Psoas muscle (tissue), 8 donors: ENCODE data around the gene CARD11. TPM values are rescaled to one million over a fixed set of nuclear protein-coding genes. Genes with fewer than 3 reads are reported as not detected.

Experiments
- ATAC-seq, 4 donors: fragments of 200-7000 bp; cut with Tn5 transposase; one replicate each; pipeline ENCODE4 v1.9.1; 2020; ENCODE audit warnings: moderate library complexity in 3 of 4, mild to moderate bottlenecking in 2 of 4
- DNase-seq, 2 donors: peaks; one replicate each; pipeline ENCODE4 v3.0.0-alpha.2; 2020
- H3K27ac ChIP-seq: fragments of 200-600 bp; one replicate; pipeline ENCODE4 v1.8.0; 2022
- H3K27me3 ChIP-seq, 3 donors: fragments of 200-600 bp in 1 of 3; one replicate each; pipeline versions ENCODE4 v1.6.1 to v1.8.0; 2013 to 2022; ENCODE audit warnings: low read length in 2 of 3, mild to moderate bottlenecking in 2 of 3, moderate library complexity in 1 of 3; ENCODE audit not compliant: insufficient read depth in 3 of 3
- H3K36me3 ChIP-seq, 2 donors: fragments of 200-600 bp in 1 of 2; one replicate each; pipeline versions ENCODE4 v1.6.1 to v1.8.0; 2013 to 2022; ENCODE audit warnings: low read depth in 1 of 2, mild to moderate bottlenecking in 1 of 2, moderate library complexity in 1 of 2; ENCODE audit not compliant: insufficient read depth in 1 of 2
- H3K4me1 ChIP-seq: fragments of 200-600 bp; one replicate; pipeline ENCODE4 v1.8.0; 2022
- H3K4me3 ChIP-seq: fragments of 200-600 bp; one replicate; pipeline ENCODE4 v1.8.0; 2022; ENCODE audit warnings: mild to moderate bottlenecking
- H3K9me3 ChIP-seq: fragments of 200-600 bp; one replicate; pipeline ENCODE4 v1.8.0; 2022
- CTCF ChIP-seq: fragments of 200-600 bp; IDR thresholded peaks from one replicate; pipeline ENCODE4 v1.8.0; 2022; ENCODE audit warnings: antibody characterized with exemption
- WGBS, 3 donors: extraction: QIAGEN DNeasy Blood & Tissue Kit; methylation state at CpG; one replicate each; pipeline versions ENCODE4 v1.1.6 to v1.1.7; 2013; 5-methylcytosine and 5-hydroxymethylcytosine counted together
- intact Hi-C, 2 donors: fragments of 100-400 bp; cut with DNase I; formaldehyde crosslinking; loops; one replicate each; pipeline versions ENCODE4 v1.11.0 to v1.14.2; 2022
- polyA plus RNA-seq, 3 donors: library from polyadenylated mRNA; stranded (reverse); fragments of 200-250 nt; gene quantifications; one replicate each; pipeline ENCODE4 v1.2.3, GENCODE V29; 2013
- total RNA-seq, 4 donors: library from RNA; stranded (reverse); fragmentation: NEBNext Ultra II Directional in 2 of 4; extraction: Animal tissue kit (Norgen Biotek cat#: 25700) in 2 of 4; gene quantifications; one replicate each; pipeline versions ENCODE4 v1.2.1 to v1.2.4, GENCODE V29; 2021 to 2023
- donor health status: healthy with polysubstance abuse.
- donor health status: DM: no; HTN: no; CAD: no; lungs with moderate emphysema.
- donor health status: Bipolar disorder and iron deficiency.
- donor health status: healthy.
- donor health status: DM: yes; HTN: yes; CAD: no.
- donor health status: DM: no; HTN: no; CAD: no.
- donor health status: DM: no; HTN: no; CAD: no.
- donor health status: DM: yes; HTN: yes; CAD: no.

Gene CARD11
- total and polyA plus RNA-seq, 7 donors, result 0.08 to 0.84 (median 0.39) TPM

- peaks cover 0 to 6% (median 0%) of the 10 kb centered on the region in 3 donors for H3K27me3 ChIP-seq
- H3K27ac ChIP-seq, result no peak overlapping the region
- no peaks in the 10 kb centered on the region for H3K36me3 ChIP-seq
- ATAC-seq (no peak), DNase-seq (no peak)
- intact Hi-C loops, result no loop called here
- H3K4me1 ChIP-seq, result no peaks in the 10 kb centered on the region
- no peaks in the 10 kb centered on the region for H3K9me3 ChIP-seq
- no peak overlapping the region for H3K4me3 ChIP-seq
- no peak for TF ChIP-seq CTCF
- 84 to 86% (median 84%) methylated on average over 35 of the region's 35 CpGs for WGBS, 3 donors
These were observed 99.6 kb downstream of the CARD11 start for GRCh38 chr7:2943851-2944601.

- intact Hi-C loops, result no loop called here
- WGBS, 3 donors, result 58 to 61% (median 61%) methylated on average over 12 of the region's 12 CpGs
- ATAC-seq, result no peak
These were observed 102.3 kb downstream of the CARD11 start for GRCh38 chr7:2941216-2941859.

GRCh38 chr7:2940466-2940865, 103.2 kb downstream of the CARD11 start:
- Histone ChIP-seq H3K4me1 (no peaks in the 10 kb centered on the region), H3K9me3 (no peaks in the 10 kb centered on the region), H3K27me3 (peaks cover 0 to 17% (median 7%) of the 10 kb centered on the region in 3 donors), H3K27ac (no peak overlapping the region), H3K36me3 (no peaks in the 10 kb centered on the region), H3K4me3 (no peak overlapping the region)
- intact Hi-C loops, result no loop called here
- no peak for TF ChIP-seq CTCF
- no peak for DNase-seq
- ATAC-seq, result no peak

More at GRCh38 chr7:2941216-2941859, 102.3 kb downstream of the CARD11 start:
- Histone ChIP-seq H3K9me3 (no peaks in the 10 kb centered on the region), H3K27ac (no peak overlapping the region), H3K4me1 (no peaks in the 10 kb centered on the region), H3K27me3 (peaks cover 0 to 13% (median 7%) of the 10 kb centered on the region in 3 donors), H3K4me3 (no peak overlapping the region), H3K36me3 (no peaks in the 10 kb centered on the region)
- no peak for DNase-seq
- no peak for TF ChIP-seq CTCF

- no peak overlapping the region for H3K4me3 ChIP-seq
- no peak for DNase-seq
- intact Hi-C loops, result no loop called here
- ATAC-seq, result no peak
- 76 to 80% (median 78%) methylated on average over 13 of the region's 13 CpGs for WGBS, 3 donors
- H3K4me1 ChIP-seq, result no peaks in the 10 kb centered on the region
- H3K27ac ChIP-seq, result no peak overlapping the region
- no peak for TF ChIP-seq CTCF
- no peaks in the 10 kb centered on the region for H3K9me3 ChIP-seq
- no peaks in the 10 kb centered on the region for H3K36me3 ChIP-seq
- peaks cover under 1 to 23% (median 15%) of the 10 kb centered on the region in 3 donors for H3K27me3 ChIP-seq
These were observed 104.3 kb downstream of the CARD11 start for GRCh38 chr7:2939193-2939885.
